ENCODE results near the gene CBX5. TPM values are rescaled to one million over a fixed set of nuclear protein-coding genes. Genes with fewer than 3 reads are reported as not detected.

Gene CBX5
- total and polyA plus RNA-seq, 2 of the 8 experiments (the other 6 are each of a cell fraction or from before 2014, with no cell fraction given) = 62.4 to 231 TPM

GRCh38 chr12:54222609-54223008 is 57.3 kb downstream of the CBX5 start (continued):
- TF ChIP-seq, protein P1, sequence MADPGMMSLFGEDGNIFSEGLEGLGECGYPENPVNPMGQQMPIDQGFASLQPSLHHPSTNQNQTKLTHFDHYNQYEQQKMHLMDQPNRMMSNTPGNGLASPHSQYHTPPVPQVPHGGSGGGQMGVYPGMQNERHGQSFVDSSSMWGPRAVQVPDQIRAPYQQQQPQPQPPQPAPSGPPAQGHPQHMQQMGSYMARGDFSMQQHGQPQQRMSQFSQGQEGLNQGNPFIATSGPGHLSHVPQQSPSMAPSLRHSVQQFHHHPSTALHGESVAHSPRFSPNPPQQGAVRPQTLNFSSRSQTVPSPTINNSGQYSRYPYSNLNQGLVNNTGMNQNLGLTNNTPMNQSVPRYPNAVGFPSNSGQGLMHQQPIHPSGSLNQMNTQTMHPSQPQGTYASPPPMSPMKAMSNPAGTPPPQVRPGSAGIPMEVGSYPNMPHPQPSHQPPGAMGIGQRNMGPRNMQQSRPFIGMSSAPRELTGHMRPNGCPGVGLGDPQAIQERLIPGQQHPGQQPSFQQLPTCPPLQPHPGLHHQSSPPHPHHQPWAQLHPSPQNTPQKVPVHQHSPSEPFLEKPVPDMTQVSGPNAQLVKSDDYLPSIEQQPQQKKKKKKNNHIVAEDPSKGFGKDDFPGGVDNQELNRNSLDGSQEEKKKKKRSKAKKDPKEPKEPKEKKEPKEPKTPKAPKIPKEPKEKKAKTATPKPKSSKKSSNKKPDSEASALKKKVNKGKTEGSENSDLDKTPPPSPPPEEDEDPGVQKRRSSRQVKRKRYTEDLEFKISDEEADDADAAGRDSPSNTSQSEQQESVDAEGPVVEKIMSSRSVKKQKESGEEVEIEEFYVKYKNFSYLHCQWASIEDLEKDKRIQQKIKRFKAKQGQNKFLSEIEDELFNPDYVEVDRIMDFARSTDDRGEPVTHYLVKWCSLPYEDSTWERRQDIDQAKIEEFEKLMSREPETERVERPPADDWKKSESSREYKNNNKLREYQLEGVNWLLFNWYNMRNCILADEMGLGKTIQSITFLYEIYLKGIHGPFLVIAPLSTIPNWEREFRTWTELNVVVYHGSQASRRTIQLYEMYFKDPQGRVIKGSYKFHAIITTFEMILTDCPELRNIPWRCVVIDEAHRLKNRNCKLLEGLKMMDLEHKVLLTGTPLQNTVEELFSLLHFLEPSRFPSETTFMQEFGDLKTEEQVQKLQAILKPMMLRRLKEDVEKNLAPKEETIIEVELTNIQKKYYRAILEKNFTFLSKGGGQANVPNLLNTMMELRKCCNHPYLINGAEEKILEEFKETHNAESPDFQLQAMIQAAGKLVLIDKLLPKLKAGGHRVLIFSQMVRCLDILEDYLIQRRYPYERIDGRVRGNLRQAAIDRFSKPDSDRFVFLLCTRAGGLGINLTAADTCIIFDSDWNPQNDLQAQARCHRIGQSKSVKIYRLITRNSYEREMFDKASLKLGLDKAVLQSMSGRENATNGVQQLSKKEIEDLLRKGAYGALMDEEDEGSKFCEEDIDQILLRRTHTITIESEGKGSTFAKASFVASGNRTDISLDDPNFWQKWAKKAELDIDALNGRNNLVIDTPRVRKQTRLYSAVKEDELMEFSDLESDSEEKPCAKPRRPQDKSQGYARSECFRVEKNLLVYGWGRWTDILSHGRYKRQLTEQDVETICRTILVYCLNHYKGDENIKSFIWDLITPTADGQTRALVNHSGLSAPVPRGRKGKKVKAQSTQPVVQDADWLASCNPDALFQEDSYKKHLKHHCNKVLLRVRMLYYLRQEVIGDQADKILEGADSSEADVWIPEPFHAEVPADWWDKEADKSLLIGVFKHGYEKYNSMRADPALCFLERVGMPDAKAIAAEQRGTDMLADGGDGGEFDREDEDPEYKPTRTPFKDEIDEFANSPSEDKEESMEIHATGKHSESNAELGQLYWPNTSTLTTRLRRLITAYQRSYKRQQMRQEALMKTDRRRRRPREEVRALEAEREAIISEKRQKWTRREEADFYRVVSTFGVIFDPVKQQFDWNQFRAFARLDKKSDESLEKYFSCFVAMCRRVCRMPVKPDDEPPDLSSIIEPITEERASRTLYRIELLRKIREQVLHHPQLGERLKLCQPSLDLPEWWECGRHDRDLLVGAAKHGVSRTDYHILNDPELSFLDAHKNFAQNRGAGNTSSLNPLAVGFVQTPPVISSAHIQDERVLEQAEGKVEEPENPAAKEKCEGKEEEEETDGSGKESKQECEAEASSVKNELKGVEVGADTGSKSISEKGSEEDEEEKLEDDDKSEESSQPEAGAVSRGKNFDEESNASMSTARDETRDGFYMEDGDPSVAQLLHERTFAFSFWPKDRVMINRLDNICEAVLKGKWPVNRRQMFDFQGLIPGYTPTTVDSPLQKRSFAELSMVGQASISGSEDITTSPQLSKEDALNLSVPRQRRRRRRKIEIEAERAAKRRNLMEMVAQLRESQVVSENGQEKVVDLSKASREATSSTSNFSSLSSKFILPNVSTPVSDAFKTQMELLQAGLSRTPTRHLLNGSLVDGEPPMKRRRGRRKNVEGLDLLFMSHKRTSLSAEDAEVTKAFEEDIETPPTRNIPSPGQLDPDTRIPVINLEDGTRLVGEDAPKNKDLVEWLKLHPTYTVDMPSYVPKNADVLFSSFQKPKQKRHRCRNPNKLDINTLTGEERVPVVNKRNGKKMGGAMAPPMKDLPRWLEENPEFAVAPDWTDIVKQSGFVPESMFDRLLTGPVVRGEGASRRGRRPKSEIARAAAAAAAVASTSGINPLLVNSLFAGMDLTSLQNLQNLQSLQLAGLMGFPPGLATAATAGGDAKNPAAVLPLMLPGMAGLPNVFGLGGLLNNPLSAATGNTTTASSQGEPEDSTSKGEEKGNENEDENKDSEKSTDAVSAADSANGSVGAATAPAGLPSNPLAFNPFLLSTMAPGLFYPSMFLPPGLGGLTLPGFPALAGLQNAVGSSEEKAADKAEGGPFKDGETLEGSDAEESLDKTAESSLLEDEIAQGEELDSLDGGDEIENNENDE (IDR thresholded peaks at IDR 0.05; ENCODE audit: insufficient replicate concordance, low read length) = no peak
- TF ChIP-seq, protein P2, sequence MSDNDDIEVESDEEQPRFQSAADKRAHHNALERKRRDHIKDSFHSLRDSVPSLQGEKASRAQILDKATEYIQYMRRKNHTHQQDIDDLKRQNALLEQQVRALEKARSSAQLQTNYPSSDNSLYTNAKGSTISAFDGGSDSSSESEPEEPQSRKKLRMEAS (IDR thresholded peaks at IDR 0.05) = no peak
- TF ChIP-seq USF2 (IDR thresholded peaks at IDR 0.05; ENCODE audit: low read length) (no peak), SIX5 (IDR thresholded peaks at IDR 0.05; ENCODE audit: low read depth, low read length) (no peak), CHD2 (IDR thresholded peaks at IDR 0.05; ENCODE audit: low read length) (no peak), TAF1 (IDR thresholded peaks at IDR 0.05; ENCODE audit: low read depth, low read length) (no peak), GABPA (IDR thresholded peaks at IDR 0.05; ENCODE audit: borderline replicate concordance, insufficient read depth, low read length) (no peak), GTF2F1 (IDR thresholded peaks at IDR 0.05; ENCODE audit: borderline replicate concordance, low read depth, low read length) (no peak), CBX5 (IDR thresholded peaks at IDR 0.05; ENCODE audit: low read depth, low read length) (no peak)
